ENCODE results near the gene HRH3.

HRH3 gene

GRCh38 chr20:62197311-62197710, 22.8 kb downstream of the HRH3 start:
- no peak for DNase-seq

DNA sequence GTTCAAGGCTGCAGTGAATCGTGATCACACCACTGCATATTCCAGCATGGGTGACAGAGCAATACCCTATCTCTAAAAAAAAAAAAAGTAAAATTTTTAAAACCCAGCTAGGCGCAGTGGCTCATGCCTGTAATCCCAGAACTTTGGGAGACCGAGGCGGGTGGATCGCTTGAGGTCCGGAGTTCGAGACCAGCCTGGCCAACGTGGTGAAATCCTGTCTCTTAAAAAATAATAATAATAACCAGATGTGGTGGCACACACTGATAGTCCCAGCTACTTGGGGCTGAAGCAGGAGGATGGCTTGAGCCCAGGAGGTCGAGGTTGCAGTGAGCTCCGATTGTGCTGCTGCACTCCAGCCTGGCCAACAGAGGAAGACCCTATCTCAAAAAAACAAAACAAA, 23.8 kb downstream of the HRH3 start:
- no peak for DNase-seq

DNA sequence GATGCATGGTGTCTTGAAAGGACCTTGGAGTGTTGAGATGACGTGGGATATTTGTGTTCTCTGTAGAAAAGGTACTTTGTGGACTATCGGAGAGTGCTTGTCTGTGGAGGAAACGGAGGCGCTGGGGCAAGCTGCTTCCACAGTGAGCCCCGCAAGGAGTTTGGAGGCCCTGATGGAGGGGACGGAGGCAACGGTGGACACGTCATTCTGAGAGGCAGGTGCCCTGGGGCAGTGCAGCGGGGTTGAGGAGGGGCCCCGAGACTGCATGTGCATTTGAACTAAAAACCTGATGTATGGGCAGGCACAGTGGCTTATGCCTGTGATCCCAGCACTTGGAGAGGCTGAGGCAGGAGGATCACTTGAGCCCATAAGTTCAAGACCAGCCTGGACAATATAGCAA, 24.3 kb downstream of the HRH3 start:
- no peak for DNase-seq

GRCh38 chr20:62195075-62195405, 25.0 kb downstream of the HRH3 start:
- no peak for DNase-seq

- DNase-seq = no peak
Observed at GRCh38 chr20:62193079-62194025, 26.7 kb downstream of the HRH3 start.

GRCh38 chr20:62192635-62193034, 27.4 kb downstream of the HRH3 start:
- DNase-seq = no peak

GRCh38 chr20:62191781-62192559, 28.1 kb downstream of the HRH3 start:
- no peak for DNase-seq

GRCh38 chr20:62190639-62191411, 29.3 kb downstream of the HRH3 start:
- DNase-seq = no peak

DNA sequence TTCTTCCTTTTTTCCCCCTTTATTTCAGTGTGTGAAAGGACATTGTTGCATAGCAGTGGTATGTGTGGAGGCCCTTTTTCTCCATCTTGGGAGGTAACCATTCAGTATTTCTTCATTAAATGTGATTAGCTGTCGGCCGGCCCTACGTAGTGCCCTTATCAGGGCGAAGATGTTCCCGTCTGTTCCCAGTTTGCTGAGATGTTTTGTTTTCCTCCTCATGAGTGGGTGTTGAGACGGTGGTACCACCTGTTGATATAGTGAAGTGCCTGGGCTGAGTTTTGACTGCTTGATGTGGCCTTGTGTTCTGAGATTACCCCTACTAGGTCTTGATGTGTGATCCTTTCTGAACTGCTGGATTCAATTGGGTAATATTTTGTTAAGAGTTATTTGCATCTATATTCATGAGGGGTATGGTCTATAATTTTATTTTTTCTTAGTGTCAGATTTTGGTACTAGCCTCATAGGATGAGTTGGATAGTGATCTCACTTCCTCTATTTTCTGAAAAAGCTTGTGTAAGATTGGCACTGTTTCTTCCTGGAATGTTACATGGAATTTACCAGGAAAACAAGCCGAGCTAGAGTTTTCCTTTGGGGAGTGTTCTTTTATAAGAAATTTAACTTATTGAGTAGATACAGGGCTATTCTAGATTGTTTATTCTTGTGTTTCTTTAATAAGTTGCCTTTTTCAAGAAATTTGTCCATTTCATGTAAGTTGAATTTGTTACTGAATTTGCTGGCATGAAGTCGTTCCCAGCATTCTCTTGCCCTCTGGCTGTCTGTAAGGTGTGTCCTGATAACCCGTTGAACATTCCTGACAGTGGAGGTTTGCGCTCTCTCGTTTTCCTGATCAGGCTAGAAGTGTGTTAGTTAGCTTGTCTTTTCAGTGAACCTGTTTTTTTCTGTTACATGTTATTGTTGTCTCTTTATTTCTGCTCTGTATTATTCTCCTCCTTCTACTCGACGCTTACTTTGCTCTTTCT, 32.9 kb downstream of the HRH3 start:
- DNase-seq = peak; percentile 38

- no peak for DNase-seq
Observed at GRCh38 chr20:62186096-62186426, 34.0 kb downstream of the HRH3 start.

DNA sequence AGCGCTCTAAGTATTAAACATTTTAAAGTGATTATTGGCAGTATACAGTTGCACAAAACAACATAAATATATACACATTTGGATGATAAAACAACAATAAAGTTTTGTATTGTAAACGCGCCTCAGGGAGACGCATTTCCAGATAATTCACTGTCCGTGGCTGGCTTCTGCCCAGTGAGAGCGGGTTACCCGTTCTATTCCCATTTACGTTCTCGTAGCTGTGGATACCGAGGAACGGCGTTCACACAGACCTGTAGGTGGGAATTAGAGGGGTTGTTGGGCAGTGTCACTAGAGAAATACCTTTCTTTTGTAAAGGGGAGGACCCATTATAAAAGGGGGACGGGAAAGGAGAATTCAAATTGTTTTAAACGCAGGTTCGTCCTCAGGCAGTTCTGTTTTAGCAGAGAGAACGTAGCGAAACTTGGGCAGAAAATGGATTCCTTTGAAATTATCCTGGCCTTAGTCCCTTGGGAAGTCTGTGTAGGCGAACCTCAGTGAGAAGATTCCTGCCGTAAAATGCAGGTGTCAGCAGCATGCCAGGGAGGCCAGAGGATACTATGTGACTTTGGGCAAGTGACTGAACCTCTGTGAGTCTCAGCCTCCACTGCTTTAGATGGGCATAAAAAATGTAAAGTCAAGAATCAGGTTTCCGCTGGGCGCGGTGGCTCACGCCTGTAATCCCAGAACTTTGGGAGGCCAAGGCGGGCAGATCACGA, 36.5 kb downstream of the HRH3 start:
- no peak for DNase-seq

- peak; percentile 96 for DNase-seq
Observed at GRCh38 chr20:62182469-62183425, 37.3 kb downstream of the HRH3 start, which contains the start of gene MTG2. MTG2 (plus strand) TSS chr20:62183028; CDS start chr20:62193421, 10,393 bp downstream.

DNA sequence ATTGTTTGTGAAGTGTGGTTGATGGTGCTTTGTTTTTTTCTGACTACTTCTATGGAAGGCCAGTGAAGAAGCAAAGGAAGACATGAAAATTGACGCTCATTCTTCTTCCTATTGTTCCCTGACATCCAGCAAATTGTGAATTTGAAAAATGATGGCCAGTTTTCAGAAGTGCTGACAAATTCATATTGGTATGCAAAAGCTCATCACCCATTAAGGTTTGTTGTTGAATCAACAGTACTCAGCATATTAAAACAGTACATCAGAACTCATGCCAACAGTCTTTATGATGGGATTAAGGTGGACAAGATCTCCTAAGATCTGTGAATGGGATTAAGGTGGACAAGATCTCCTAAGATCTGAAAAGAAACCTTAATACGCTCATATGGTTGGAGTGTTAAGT, 38.3 kb downstream of the HRH3 start:
- no peak for DNase-seq

DNA sequence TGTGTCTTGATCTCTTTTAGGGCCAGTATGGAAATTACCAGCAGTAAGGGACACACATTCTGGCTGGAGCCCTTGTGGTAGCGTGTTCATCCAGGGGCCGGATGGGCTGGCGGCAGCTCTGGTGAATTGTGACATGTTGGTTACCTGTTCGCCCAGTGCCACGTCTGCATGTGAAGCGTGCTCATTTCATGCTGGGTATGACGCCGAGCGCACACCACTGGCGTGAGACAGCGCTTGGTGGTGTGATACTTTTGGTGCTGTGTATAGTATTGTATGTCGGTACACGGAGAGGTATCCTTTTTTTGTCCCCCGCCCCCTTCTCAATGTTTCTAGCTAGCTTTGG, 40.9 kb downstream of the HRH3 start:
- DNase-seq = no peak

DNA sequence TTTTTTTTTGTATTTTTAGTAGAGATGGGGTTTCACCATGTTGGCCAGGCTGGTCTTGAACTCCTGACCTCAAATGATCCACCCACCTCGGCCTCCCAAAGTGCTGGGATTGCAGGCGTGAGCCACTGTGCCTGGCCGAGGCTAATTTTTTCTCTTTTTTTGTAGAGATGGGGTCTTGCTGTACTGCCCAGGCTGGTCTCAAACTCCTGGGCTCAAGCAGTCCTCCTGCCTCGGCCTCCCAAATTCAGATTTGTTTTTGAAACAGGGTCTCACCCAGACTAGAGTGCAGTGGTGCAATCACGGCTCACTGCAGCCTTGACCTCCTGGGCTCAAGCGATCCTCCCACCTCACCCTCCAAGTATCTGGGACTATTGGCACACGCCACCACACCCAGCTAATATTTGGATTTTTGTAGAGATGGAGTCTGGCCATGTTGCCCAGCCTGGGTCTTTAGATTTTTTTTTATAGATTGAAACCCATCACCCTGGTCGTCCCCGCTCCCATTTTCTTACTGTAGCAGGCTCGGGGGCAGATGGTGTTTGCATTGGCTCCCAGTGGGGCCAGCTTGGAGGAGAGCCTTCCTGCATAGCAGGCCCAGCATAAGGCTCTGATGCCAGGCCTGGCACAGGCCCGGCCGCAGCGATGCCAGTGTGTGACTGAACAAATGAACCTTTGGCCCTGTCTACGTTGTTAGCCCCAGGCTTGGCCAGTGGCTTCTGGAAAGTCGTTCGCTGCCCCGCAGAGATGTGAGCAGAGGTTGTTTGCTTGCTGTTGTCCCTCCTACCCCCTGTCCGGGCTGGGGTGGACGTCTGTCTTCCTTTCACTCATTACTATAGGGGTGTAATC, 41.5 kb downstream of the HRH3 start:
- DNase-seq = no peak

GRCh38 chr20:62177307-62177706, 42.8 kb downstream of the HRH3 start:
- no peak for DNase-seq

DNA sequence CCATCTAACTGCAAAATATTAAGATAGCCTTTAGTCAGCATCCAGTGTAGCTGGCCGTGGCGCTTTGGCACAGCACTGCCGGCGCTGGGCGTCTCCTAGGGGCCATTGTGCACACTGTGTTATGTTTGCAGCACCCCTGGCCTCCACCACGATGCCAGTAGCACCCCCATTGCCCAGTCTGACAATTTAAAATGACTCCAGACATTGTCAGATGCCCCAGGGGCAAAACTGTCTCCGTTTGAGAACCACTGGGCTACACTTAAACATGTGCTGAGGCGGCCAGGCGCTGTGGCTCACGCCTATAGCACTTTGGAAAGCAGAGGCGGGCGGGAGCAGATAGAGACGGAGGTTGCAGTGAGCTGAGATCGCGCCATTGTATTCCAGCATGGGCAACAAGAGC, 43.2 kb downstream of the HRH3 start:
- no peak for DNase-seq

GRCh38 chr20:62175711-62176110, 44.4 kb downstream of the HRH3 start:
- no peak for DNase-seq

DNA sequence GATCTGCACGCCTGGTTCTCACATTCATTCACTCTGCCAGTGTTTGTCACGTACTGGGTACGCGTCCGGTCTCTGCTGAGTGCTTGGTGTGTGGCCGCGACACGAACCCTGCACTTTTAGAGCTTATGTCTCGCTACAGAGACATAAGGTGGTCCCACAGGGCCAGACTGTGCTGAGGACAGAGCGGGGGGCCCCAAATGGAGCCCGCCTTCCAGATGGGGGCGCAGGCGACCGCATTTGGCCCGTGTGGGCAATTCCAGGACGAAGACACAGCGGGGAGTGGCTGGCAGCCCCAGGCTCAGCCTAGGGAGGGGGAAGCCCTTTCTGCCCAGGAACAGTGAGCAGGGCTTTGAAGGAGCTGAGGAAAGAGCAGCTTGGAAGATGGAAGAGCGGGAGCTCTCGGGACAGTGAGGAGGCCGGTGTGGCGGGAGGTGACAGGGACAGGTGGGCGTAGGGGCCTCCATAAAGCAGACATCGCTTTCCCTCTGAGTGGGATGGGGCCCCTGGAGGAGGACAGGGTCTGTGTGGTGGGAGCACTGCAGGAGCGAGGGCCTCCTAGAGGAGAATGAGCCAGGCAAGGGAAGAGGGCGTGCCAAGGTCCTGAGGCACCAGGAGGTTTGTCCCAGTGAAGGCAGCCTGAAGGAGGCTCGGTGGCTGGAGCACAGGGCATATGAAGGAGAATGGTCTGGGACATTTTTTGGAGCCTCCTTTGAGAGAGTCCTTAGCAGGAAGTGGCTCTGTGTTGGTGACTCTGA, 45.0 kb downstream of the HRH3 start:
- no peak for DNase-seq

All from EL (cell line).